Measurements from ENCODE around the gene LRIG2. TPM values are rescaled to one million over a fixed set of nuclear protein-coding genes. Genes with fewer than 3 reads are reported as not detected.
"Not testable (repeated sequence)": the region's sequence is repeated elsewhere in the genome, so short reads cannot be mapped to it uniquely, and the experiment has no call there.

The LRIG2 gene
- total RNA-seq, 1 experiment from 2014 or later, result 11.8 TPM

DNA sequence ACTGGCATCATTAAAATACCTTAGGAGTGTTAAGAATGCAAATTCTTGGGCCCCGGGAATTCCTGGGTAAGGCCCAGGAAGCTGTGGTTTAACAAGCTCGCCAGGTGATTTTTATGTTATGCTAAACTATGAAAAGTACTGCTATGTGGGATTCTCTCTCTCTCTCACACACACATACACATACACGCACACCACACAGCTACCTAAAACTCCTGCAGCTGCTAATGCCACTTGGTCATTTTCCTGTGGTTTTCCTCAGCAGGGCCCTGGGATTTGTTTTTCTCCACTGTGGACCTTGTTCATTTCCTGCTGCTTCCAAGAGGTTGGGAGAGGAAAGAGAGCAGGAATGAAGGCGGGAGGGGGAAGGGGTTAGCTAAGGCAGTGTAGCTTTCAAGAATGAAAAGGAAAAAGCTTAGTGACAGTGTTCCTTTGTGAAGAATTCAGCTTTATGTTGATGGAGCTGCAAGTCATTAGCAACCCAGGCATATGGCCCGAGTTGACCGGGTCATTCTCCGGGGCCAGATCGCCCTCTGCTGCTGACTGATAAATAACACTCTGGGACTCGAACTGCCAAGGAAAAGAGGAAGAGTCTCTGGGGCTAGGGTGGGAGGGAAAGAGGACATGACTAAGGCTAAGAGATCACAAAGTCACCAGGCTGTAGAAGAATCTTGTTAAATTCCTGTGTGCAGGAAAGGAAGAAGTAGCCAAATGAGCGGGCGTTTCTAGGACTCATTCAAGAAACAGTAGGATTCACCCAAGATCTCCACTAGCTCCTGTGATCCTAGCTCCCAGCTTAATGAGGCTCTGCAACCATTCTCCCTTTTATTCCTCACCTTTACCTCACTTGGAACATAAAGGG is 30.5 kb upstream of the LRIG2 start:
- Mint-ChIP-seq H3K27me3 (ENCODE audit: insufficient read depth, unreplicated experiment) (no peaks in the 10 kb centered on the region), H3K27ac (ENCODE audit: low read depth, unreplicated experiment) (no peak overlapping the region), H3K9me3 (ENCODE audit: unreplicated experiment) (no peaks in the 10 kb centered on the region), H3K4me3 (ENCODE audit: unreplicated experiment) (no peak overlapping the region), H3K4me1 (ENCODE audit: insufficient read depth, unreplicated experiment) (peaks cover 14% of the 10 kb centered on the region), H3K36me3 (ENCODE audit: insufficient read depth, unreplicated experiment) (no peaks in the 10 kb centered on the region)
- intact Hi-C loops (cut with micrococcal nuclease), result loop anchor here (1.0 kb wide), 4 partner anchors 87 to 324 kb away; a partner anchor contains a TSS
- TF ChIP-seq, protein P1, sequence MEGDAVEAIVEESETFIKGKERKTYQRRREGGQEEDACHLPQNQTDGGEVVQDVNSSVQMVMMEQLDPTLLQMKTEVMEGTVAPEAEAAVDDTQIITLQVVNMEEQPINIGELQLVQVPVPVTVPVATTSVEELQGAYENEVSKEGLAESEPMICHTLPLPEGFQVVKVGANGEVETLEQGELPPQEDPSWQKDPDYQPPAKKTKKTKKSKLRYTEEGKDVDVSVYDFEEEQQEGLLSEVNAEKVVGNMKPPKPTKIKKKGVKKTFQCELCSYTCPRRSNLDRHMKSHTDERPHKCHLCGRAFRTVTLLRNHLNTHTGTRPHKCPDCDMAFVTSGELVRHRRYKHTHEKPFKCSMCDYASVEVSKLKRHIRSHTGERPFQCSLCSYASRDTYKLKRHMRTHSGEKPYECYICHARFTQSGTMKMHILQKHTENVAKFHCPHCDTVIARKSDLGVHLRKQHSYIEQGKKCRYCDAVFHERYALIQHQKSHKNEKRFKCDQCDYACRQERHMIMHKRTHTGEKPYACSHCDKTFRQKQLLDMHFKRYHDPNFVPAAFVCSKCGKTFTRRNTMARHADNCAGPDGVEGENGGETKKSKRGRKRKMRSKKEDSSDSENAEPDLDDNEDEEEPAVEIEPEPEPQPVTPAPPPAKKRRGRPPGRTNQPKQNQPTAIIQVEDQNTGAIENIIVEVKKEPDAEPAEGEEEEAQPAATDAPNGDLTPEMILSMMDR (IDR thresholded peaks at IDR 0.05; ENCODE audit: unreplicated experiment), result peak; percentile 64
- DNase-seq (ENCODE audit: unreplicated experiment), result peak; percentile 85
- POLR2A ChIA-PET, result interaction anchor here (0.7 to 2.9 kb wide), 17 partner anchors 10 to 327 kb away, joined by 3 to 13 read pairs (median 5); partner anchors contain the start of genes LRIG2, PPM1J and SLC16A1
- BruUV-seq (replicated peaks), result no TSS peak
- CTCF ChIA-PET, result interaction anchor here (0.6 to 6.2 kb wide), 52 partner anchors 8 to 896 kb away, joined by 3 to 125 read pairs (median 5); partner anchors contain the start of genes LRIG2 and PPM1J

DNA sequence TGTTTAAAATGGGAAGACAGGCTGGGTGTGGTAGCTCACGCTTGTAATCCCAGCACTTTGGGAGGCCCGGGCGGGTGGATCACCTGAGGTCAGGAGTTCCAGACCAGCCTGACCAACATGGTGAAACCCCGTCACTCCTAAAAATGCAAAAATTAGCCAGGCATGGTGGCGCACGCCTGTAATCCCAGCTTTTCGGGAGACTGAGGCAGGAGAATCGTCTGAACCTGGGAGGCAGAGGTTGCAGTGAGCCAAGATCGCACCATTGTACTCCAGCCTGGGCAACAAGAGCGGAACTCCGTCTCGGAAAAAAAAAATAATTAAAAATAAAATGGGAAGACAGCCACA is 29.9 kb upstream of the LRIG2 start:
- CTCF ChIA-PET, result interaction anchor here (0.6 to 6.2 kb wide), 36 partner anchors 8 to 326 kb away, joined by 3 to 125 read pairs (median 6); partner anchors contain the start of genes LRIG2 and PPM1J
- H3K9me3 Mint-ChIP-seq (ENCODE audit: unreplicated experiment); H3K27ac Mint-ChIP-seq (ENCODE audit: low read depth, unreplicated experiment); H3K36me3 Mint-ChIP-seq (ENCODE audit: insufficient read depth, unreplicated experiment); H3K27me3 Mint-ChIP-seq (ENCODE audit: insufficient read depth, unreplicated experiment); BruUV-seq (replicated peaks); H3K4me3 Mint-ChIP-seq (ENCODE audit: unreplicated experiment); intact Hi-C loops (cut with micrococcal nuclease); DNase-seq (ENCODE audit: unreplicated experiment): not testable (repeated sequence)
- H3K4me1 Mint-ChIP-seq (ENCODE audit: insufficient read depth, unreplicated experiment), result peaks cover 14% of the 10 kb centered on the region
- POLR2A ChIA-PET, result interaction anchor here (0.7 to 2.9 kb wide), 13 partner anchors 30 to 328 kb away, joined by 3 to 13 read pairs (median 5); partner anchors contain the start of genes LRIG2, PPM1J and SLC16A1

DNA sequence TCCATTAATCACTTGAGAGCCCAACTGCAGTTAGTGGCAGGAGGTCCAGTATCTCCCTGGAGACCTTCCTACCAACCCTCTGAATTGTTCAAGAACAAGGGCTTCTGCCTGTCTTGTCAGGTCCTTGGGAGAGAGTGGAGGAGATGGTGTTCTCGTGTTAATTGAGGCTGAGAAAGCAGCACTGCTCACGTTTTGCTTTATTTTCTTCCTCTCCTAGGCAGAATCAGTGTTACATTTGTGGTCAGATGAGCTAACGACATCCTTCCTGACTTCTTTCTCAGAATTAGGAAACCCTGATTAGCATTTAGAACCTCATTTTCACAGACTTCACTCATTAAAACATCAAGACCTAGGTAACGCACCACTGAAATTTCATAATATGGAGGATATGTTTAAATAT is 26.4 kb upstream of the LRIG2 start:
- no peak overlapping the region for H3K27ac Mint-ChIP-seq (ENCODE audit: low read depth, unreplicated experiment)
- TF ChIP-seq, protein P1 (IDR thresholded peaks at IDR 0.05; ENCODE audit: unreplicated experiment), result no peak
- DNase-seq (ENCODE audit: unreplicated experiment), result no peak
- no peaks in the 10 kb centered on the region for H3K9me3 Mint-ChIP-seq (ENCODE audit: unreplicated experiment)
- BruUV-seq (replicated peaks), result no TSS peak
- H3K27me3 Mint-ChIP-seq (ENCODE audit: insufficient read depth, unreplicated experiment), result no peaks in the 10 kb centered on the region
- no peaks in the 10 kb centered on the region for H3K36me3 Mint-ChIP-seq (ENCODE audit: insufficient read depth, unreplicated experiment)
- ChIA-PET CTCF (interaction anchor here (0.7 to 2.1 kb wide), 6 partner anchors 11 to 331 kb away, joined by 3 to 12 read pairs (median 6); partner anchors contain the start of genes LRIG2 and PPM1J), POLR2A (interaction anchor here (0.5 kb wide), 1 partner anchor 100 kb away, joined by 5 read pairs; no protein-coding TSS in a partner anchor)
- no peak overlapping the region for H3K4me3 Mint-ChIP-seq (ENCODE audit: unreplicated experiment)
- intact Hi-C loops (cut with micrococcal nuclease), result no loop called here
- H3K4me1 Mint-ChIP-seq (ENCODE audit: insufficient read depth, unreplicated experiment), result peaks cover 14% of the 10 kb centered on the region

DNA sequence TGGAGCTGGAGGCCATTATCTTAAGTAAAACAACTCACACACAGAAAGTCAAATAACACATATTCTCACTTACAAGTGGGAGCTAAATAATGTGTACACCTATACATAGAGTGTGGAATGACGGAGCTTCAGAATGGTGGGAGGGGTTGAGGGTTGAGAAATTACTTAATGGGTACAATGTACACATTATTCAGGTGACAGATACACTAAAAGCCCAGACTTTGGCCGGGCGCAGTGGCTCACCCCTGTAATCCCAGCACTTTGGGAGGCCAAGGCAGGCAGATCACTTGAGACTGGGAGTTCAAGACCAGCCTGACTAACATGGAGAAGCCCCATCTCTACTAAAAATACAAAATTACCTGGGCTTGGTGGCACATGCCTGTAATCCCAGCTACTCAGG is 24.9 kb upstream of the LRIG2 start:
- no peak for DNase-seq (ENCODE audit: unreplicated experiment)
- H3K9me3 Mint-ChIP-seq (ENCODE audit: unreplicated experiment), result no peaks in the 10 kb centered on the region
- no peak overlapping the region for H3K27ac Mint-ChIP-seq (ENCODE audit: low read depth, unreplicated experiment)
- BruUV-seq (replicated peaks), result no TSS peak
- H3K4me3 Mint-ChIP-seq (ENCODE audit: unreplicated experiment), result no peak overlapping the region
- CTCF ChIA-PET, result interaction anchor here (1.2 to 2.4 kb wide), 4 partner anchors 24 to 332 kb away, joined by 3 to 9 read pairs (median 6); no protein-coding TSS in a partner anchor
- intact Hi-C loops (cut with micrococcal nuclease), result no loop called here
- H3K36me3 Mint-ChIP-seq (ENCODE audit: insufficient read depth, unreplicated experiment), result no peaks in the 10 kb centered on the region
- H3K27me3 Mint-ChIP-seq (ENCODE audit: insufficient read depth, unreplicated experiment), result no peaks in the 10 kb centered on the region
- H3K4me1 Mint-ChIP-seq (ENCODE audit: insufficient read depth, unreplicated experiment), result no peaks in the 10 kb centered on the region
- TF ChIP-seq, protein P1 (IDR thresholded peaks at IDR 0.05; ENCODE audit: unreplicated experiment), result no peak
- POLR2A ChIA-PET, result interaction anchor here (1.2 kb wide), 1 partner anchor 12 kb away, joined by 4 read pairs; no protein-coding TSS in a partner anchor

All from MCF 10A (cell line).